GM13977 (cell line): ENCODE measurements around the gene P2RY14.

Source experiments
- DNase-seq: peaks from one replicate; pipeline ENCODE4 v3.0.0; 2012; ENCODE audit warnings: low spot score
- CTCF ChIP-seq: IDR thresholded peaks from 2 replicates; pipeline ENCODE4 v1.5.1; 2012; ENCODE audit warnings: mild to moderate bottlenecking, control low read depth; ENCODE audit not compliant: insufficient read depth; ENCODE audit errors: extremely low read depth, missing control alignments
- in situ Hi-C: fragments of 300-500 bp; cut with MboI; formaldehyde crosslinking; loops from one replicate; pipeline ENCODE4 v1.12.0; 2022; ENCODE audit warnings: low sequenced_read_pairs, low pct_unique_long_range_greater_than_20kb, mixed read lengths, inconsistent platforms; ENCODE audit not compliant: unreplicated experiment

The P2RY14 gene

DNA sequence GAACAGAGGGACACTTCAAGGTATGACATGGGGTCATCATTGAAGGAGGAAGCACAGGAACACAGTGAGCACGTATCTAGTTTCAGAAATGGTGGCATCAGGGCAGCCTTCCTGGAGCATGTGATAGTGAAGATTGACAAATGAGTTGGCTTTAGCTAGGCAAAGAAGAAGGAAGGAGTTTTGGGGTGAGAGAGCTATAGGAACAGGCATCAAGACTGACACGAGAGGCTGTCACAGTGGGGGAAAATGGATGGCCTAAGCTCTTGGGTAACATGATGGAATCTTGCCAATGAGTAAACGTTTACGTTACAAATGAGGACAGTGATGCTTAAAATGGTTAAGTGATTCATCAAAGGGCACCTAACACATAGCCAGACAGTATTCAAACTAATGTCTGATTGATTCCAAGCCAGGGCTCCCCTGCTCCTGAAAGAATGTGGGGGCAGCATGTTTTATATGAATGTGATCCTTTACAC lies 52.2 kb downstream of the P2RY14 start:
- in situ Hi-C loops: loop anchor here (5.0 to 10.0 kb wide), 2 partner anchors 51 to 61 kb away; partner anchors contain the start of gene P2RY14
- no peak for DNase-seq
- TF ChIP-seq CTCF: no peak

GRCh38 chr3:151225040-151225975 lies 53.0 kb downstream of the P2RY14 start:
- TF ChIP-seq CTCF: no peak
- in situ Hi-C loops: loop anchor here (5.0 to 10.0 kb wide), 2 partner anchors 52 to 61 kb away; partner anchors contain the start of gene P2RY14
- no peak for DNase-seq

GRCh38 chr3:151224268-151224866 lies 54.0 kb downstream of the P2RY14 start:
- DNase-seq: no peak
- in situ Hi-C loops: loop anchor here (10.0 kb wide), 1 partner anchor 60 kb away; no protein-coding TSS in a partner anchor
- no peak for TF ChIP-seq CTCF

- in situ Hi-C loops: no loop called here
- TF ChIP-seq CTCF: no peak
- DNase-seq: no peak
Observed at GRCh38 chr3:151219056-151219455, 59.3 kb downstream of the P2RY14 start.

DNA sequence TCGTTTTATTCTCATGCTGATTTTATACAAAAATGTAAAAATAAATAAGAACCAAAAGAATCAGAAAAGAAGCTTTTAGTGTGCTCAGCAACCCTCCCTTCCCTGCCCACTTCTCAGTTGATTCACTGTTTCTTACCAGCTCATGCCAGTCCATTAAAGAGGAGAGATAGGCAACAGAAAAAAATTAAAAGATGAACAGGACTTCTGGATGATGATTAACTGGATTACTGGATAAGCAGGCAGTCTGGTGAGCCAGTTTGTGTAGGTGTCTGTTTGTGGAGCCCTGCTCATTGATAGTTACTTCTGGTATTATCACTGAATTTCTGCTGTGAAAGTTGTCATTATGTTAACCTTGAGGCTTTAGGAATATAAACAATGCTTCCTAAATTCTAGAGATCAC lies 60.2 kb downstream of the P2RY14 start:
- DNase-seq: no peak
- in situ Hi-C loops: no loop called here
- TF ChIP-seq CTCF: no peak

GRCh38 chr3:151216641-151217607 lies 61.4 kb downstream of the P2RY14 start:
- no peak for TF ChIP-seq CTCF
- in situ Hi-C loops: no loop called here
- no peak for DNase-seq
